H1 (cell line): ENCODE results near the gene NCAM1. TPM values are rescaled to one million over a fixed set of nuclear protein-coding genes. Genes with fewer than 3 reads are reported as not detected.

Source experiments
- CTCF ChIA-PET: fragments of 300-600 bp; sonication (Branson Sonifier 250); formaldehyde crosslinking; loops from one replicate; lab custom pipeline; 2021; ENCODE audit not compliant: partially characterized antibody; lab: Charles Lee
- POLR2A ChIA-PET: fragments of 300-600 bp; sonication (Branson Sonifier 250); formaldehyde crosslinking; loops from one replicate; lab custom pipeline; 2021; ENCODE audit warnings: inconsistent platforms; ENCODE audit not compliant: partially characterized antibody; lab: Charles Lee
- DNase-seq, 2 experiments: peaks; one replicate each; pipeline versions ENCODE4 v3.0.0 to v3.0.0-alpha.2; 2010 to 2022; ENCODE audit warnings: low spot score in 2 of 2, low read depth in 1 of 2, mixed read lengths in 1 of 2
- FAIRE-seq: peaks from 2 replicates; lab custom pipeline; 2011; peaks lifted over from hg19 to GRCh38; lab: Jason Lieb, UNC
- H2AFZ ChIP-seq: 2 replicates; pipeline ENCODE4 v1.8.1; 2012; ENCODE audit warnings: low read length, inconsistent platforms
- H2AK5ac ChIP-seq: 2 replicates; pipeline ENCODE4 v1.6.1; 2013; ENCODE audit warnings: low read depth, low read length
- H2BK120ac ChIP-seq: replicated peaks from 2 replicates; pipeline ENCODE3; 2013; ENCODE audit warnings: low read depth, low read length, inconsistent platforms
- H2BK12ac ChIP-seq: 2 replicates; pipeline ENCODE4 v1.6.1; 2013; ENCODE audit warnings: low read depth, low read length
- H2BK15ac ChIP-seq: 2 replicates; pipeline ENCODE4 v1.6.1; 2013; ENCODE audit warnings: low read length
- H2BK20ac ChIP-seq: 2 replicates; pipeline ENCODE4 v1.6.1; 2013; ENCODE audit warnings: low read length
- H2BK5ac ChIP-seq: 2 replicates; pipeline ENCODE4 v1.6.1; 2013; ENCODE audit warnings: low read depth, low read length
- H3K14ac ChIP-seq: 2 replicates; pipeline ENCODE4 v1.6.1; 2013; ENCODE audit warnings: inconsistent platforms; ENCODE audit not compliant: insufficient read length
- H3K18ac ChIP-seq: 2 replicates; pipeline ENCODE4 v1.6.1; 2013; ENCODE audit warnings: low read length; ENCODE audit errors: extremely low read depth
- H3K23ac ChIP-seq: 2 replicates; pipeline ENCODE4 v1.6.1; 2013; ENCODE audit warnings: inconsistent platforms; ENCODE audit not compliant: insufficient read length
- H3K23me2 ChIP-seq: 2 replicates; pipeline ENCODE4 v1.6.1; 2013; ENCODE audit warnings: low read depth, low read length
- H3K27ac ChIP-seq: 2 replicates; pipeline ENCODE4 v1.6.1; 2011; ENCODE audit warnings: low read depth, low read length, inconsistent platforms
- H3K27me3 ChIP-seq, 4 experiments: replicated peaks in 1 of 4; 1 replicate in 1 of 4; 2 replicates in 3 of 4; pipeline versions ENCODE4 v1.6.1 to v1.8.1; 2011 to 2013; ENCODE audit warnings: low read length in 3 of 4, mild to moderate bottlenecking in 3 of 4, inconsistent platforms in 2 of 4, mixed read lengths in 2 of 4, moderate library complexity in 1 of 4; ENCODE audit not compliant: control insufficient read depth in 3 of 4, insufficient read depth in 3 of 4; ENCODE audit errors: extremely low read depth in 1 of 4
- H3K36me3 ChIP-seq, 4 experiments: 2 replicates each; pipeline versions ENCODE4 v1.6.1 to v1.8.1; 2011 to 2013; ENCODE audit warnings: mild to moderate bottlenecking in 4 of 4, low read length in 3 of 4, moderate library complexity in 2 of 4, control low read depth in 1 of 4, inconsistent platforms in 1 of 4; ENCODE audit not compliant: insufficient read depth in 4 of 4, control insufficient read depth in 2 of 4
- H3K4ac ChIP-seq: replicated peaks from 2 replicates; pipeline ENCODE3; 2013; ENCODE audit warnings: low read length, low read depth, mixed read lengths, inconsistent platforms; ENCODE audit not compliant: insufficient read length
- H3K4me1 ChIP-seq, 4 experiments: replicated peaks in 1 of 4; 1 replicate in 1 of 4; 2 replicates in 3 of 4; pipeline versions ENCODE4 v1.6.1 to v1.8.1; 2011 to 2013; ENCODE audit warnings: low read length in 3 of 4, inconsistent platforms in 2 of 4, mixed read lengths in 1 of 4; ENCODE audit not compliant: insufficient read depth in 4 of 4, control insufficient read depth in 3 of 4
- H3K4me2 ChIP-seq, 2 experiments: 2 replicates each; pipeline versions ENCODE4 v1.6.1 to v1.8.1; 2011 to 2013; ENCODE audit warnings: low read depth in 2 of 2, low read length in 2 of 2, control low read depth in 1 of 2, inconsistent platforms in 1 of 2, mild to moderate bottlenecking in 1 of 2; ENCODE audit not compliant: insufficient read depth in 1 of 2
- H3K4me3 ChIP-seq, 4 experiments: fragments of 200-600, 300-600 bp in 1 of 4; sonication (generic), shearing (Covaris generic), sonication (Bioruptor Twin) in 1 of 4; 2 replicates each; pipeline versions ENCODE4 v1.5.1 to v1.8.1; 2011 to 2016; ENCODE audit warnings: low read length in 4 of 4, low read depth in 3 of 4, control low read depth in 2 of 4, inconsistent platforms in 2 of 4, mild to moderate bottlenecking in 2 of 4, mixed read lengths in 1 of 4, moderate library complexity in 1 of 4; ENCODE audit not compliant: insufficient read depth in 2 of 4; ENCODE audit errors: extremely low read depth in 1 of 4
- H3K56ac ChIP-seq: replicated peaks from 2 replicates; pipeline ENCODE3; 2013; ENCODE audit warnings: low read depth, mild to moderate bottlenecking, mixed read lengths, low read length, inconsistent platforms; ENCODE audit not compliant: insufficient read length
- H3K79me1 ChIP-seq: 2 replicates; pipeline ENCODE4 v1.6.1; 2013; ENCODE audit warnings: low read depth, low read length, control low read depth
- H3K79me2 ChIP-seq, 2 experiments: 2 replicates each; pipeline versions ENCODE4 v1.6.1 to v1.8.1; 2012 to 2013; ENCODE audit warnings: low read length in 2 of 2, mild to moderate bottlenecking in 2 of 2, inconsistent platforms in 1 of 2; ENCODE audit not compliant: insufficient read depth in 2 of 2, control insufficient read depth in 1 of 2
- H3K9ac ChIP-seq, 4 experiments: replicated peaks in 1 of 4; 1 replicate in 1 of 4; 2 replicates in 3 of 4; pipeline versions ENCODE4 v1.6.1 to v1.8.1; 2011 to 2013; ENCODE audit warnings: low read depth in 3 of 4, low read length in 3 of 4, control low read depth in 2 of 4, mild to moderate bottlenecking in 2 of 4, moderate library complexity in 2 of 4, inconsistent platforms in 1 of 4; ENCODE audit errors: extremely low read depth in 1 of 4
- H3K9me3 ChIP-seq, 2 experiments: 2 replicates each; pipeline versions ENCODE4 v1.6.1 to v1.8.1; 2012 to 2013; ENCODE audit warnings: mild to moderate bottlenecking in 2 of 2, moderate library complexity in 2 of 2, control low read depth in 1 of 2, inconsistent platforms in 1 of 2, low read depth in 1 of 2, low read length in 1 of 2, mixed read lengths in 1 of 2; ENCODE audit not compliant: insufficient read depth in 2 of 2
- H4K20me1 ChIP-seq, 2 experiments: replicated peaks in 1 of 2; 2 replicates each; pipeline versions ENCODE3 to v1.8.1; 2011 to 2013; ENCODE audit warnings: inconsistent platforms in 2 of 2, low read length in 2 of 2, mild to moderate bottlenecking in 1 of 2; ENCODE audit not compliant: insufficient read depth in 2 of 2, control insufficient read depth in 1 of 2
- H4K5ac ChIP-seq: 2 replicates; pipeline ENCODE4 v1.6.1; 2013; ENCODE audit warnings: low read length, low read depth, mixed read lengths, inconsistent platforms; ENCODE audit not compliant: insufficient read length
- H4K8ac ChIP-seq: 2 replicates; pipeline ENCODE4 v1.8.0; 2013; ENCODE audit warnings: mild to moderate bottlenecking, moderate library complexity, low read length, inconsistent platforms; ENCODE audit not compliant: insufficient read depth; ENCODE audit errors: extremely low read depth
- H4K91ac ChIP-seq: replicated peaks from 2 replicates; pipeline ENCODE3; 2013; ENCODE audit warnings: low read length, mixed read lengths, inconsistent platforms; ENCODE audit not compliant: insufficient read length
- ATF3 ChIP-seq: IDR thresholded peaks from 2 replicates; pipeline ENCODE4 v1.6.1; 2011; ENCODE audit warnings: low read depth, mild to moderate bottlenecking, low read length; ENCODE audit not compliant: insufficient read depth
- BCL11A ChIP-seq, 2 experiments: IDR thresholded peaks; one replicate each; pipeline ENCODE4 v1.6.1; 2011; ENCODE audit warnings: low read depth in 2 of 2, low read length in 2 of 2, mild to moderate bottlenecking in 2 of 2
- CHD1 ChIP-seq: IDR thresholded peaks from 2 replicates; pipeline ENCODE4 v1.6.1; 2012; ENCODE audit warnings: low read depth, low read length, improper control_type of control experiment
- CREB1 ChIP-seq: IDR thresholded peaks from 2 replicates; pipeline ENCODE4 v1.6.1; 2012; ENCODE audit warnings: inconsistent platforms
- EGR1 ChIP-seq: IDR thresholded peaks from 2 replicates; pipeline ENCODE4 v1.6.1; 2011; ENCODE audit warnings: low read depth, low read length, borderline replicate concordance
- GABPA ChIP-seq: IDR thresholded peaks from 2 replicates; pipeline ENCODE4 v1.6.1; 2011; ENCODE audit warnings: mild to moderate bottlenecking, low read length, moderate library complexity, borderline replicate concordance; ENCODE audit not compliant: insufficient read depth
- HDAC2 ChIP-seq, 2 experiments: fragments of 300-600 bp in 1 of 2; sonication (generic) in 1 of 2; IDR thresholded peaks; 2 replicates each; pipeline ENCODE4 v1.6.1; 2011 to 2012; ENCODE audit warnings: low read depth in 2 of 2, low read length in 2 of 2, mild to moderate bottlenecking in 2 of 2, moderate library complexity in 2 of 2, borderline replicate concordance in 1 of 2, inconsistent platforms in 1 of 2
- NANOG ChIP-seq: IDR thresholded peaks from 2 replicates; pipeline ENCODE4 v1.6.1; 2011; ENCODE audit warnings: low read length, low read depth, mild to moderate bottlenecking, inconsistent platforms; ENCODE audit not compliant: insufficient read depth, poor library complexity, severe bottlenecking
- POLR2AphosphoS5 ChIP-seq: IDR thresholded peaks from 2 replicates; pipeline ENCODE4 v1.6.1; 2011; ENCODE audit warnings: low read depth, low read length
- RXRA ChIP-seq: IDR thresholded peaks from 2 replicates; pipeline ENCODE4 v1.6.1; 2011; ENCODE audit warnings: low read depth, mild to moderate bottlenecking, low read length, moderate library complexity; ENCODE audit not compliant: insufficient read depth
- SUZ12 ChIP-seq: fragments of 200-600 bp; sonication (generic); IDR thresholded peaks from 2 replicates; pipeline ENCODE4 v1.6.1; 2012; ENCODE audit warnings: mild to moderate bottlenecking, inconsistent platforms, low read length, moderate library complexity, mixed read lengths
- TEAD4 ChIP-seq: IDR thresholded peaks from 2 replicates; pipeline ENCODE4 v1.6.1; 2012; ENCODE audit warnings: low read depth, low read length, inconsistent platforms, mixed read lengths
- USF2 ChIP-seq: IDR thresholded peaks from 2 replicates; pipeline ENCODE4 v1.6.1; 2011; ENCODE audit warnings: low read length, improper control_type of control experiment
- WGBS, 2 experiments: shearing (Covaris generic) in 1 of 2; methylation state at CpG; one replicate each; pipeline versions ENCODE4 v1.1.6 to v1.1.7; 2013 to 2015; ENCODE audit warnings: low lambda C conversion rate in 2 of 2, mixed read lengths in 2 of 2, inconsistent platforms in 1 of 2, low coverage in 1 of 2, missing lambda C conversion rate in 1 of 2; ENCODE audit not compliant: insufficient replicate concordance in 2 of 2, insufficient coverage in 1 of 2, insufficient read length in 1 of 2; ENCODE audit errors: extremely low coverage in 1 of 2, missing lambda C conversion rate in 1 of 2; 5-methylcytosine and 5-hydroxymethylcytosine counted together
- polyA plus RNA-seq, 7 experiments: library from polyadenylated mRNA; depleted of rRNA in 3 of 7; stranded (reverse) in 5 of 7; unstranded in 2 of 7; fragments of >200 nt in 5 of 7; fragments of 200-250 nt in 2 of 7; gene quantifications; 1 replicate in 5 of 7; 2 replicates in 1 of 7; 4 replicates in 1 of 7; pipeline versions ENCODE4 v1.2.1 to v1.2.3, GENCODE V29; 2011 to 2013; ENCODE audit warnings: missing spikeins in 2 of 7, mixed read lengths in 2 of 7
- total RNA-seq: library from RNA; stranded (reverse); fragmentation: NEBNext Ultra II Directional; extraction: Animal tissue kit (Norgen Biotek cat#: 25700); gene quantifications from 2 replicates; pipeline ENCODE4 v1.2.1, GENCODE V29; 2021

The NCAM1 gene
- total and polyA plus RNA-seq, 2 of the 8 experiments (the other 6 are each of a cell fraction or from before 2014, with no cell fraction given): 3.1 to 4.3 TPM

GRCh38 chr11:113253406-113253805 lies 292.2 kb downstream of the NCAM1 start:
- H3K56ac ChIP-seq: no peak overlapping the region
- no peak overlapping the region for H2AK5ac ChIP-seq
- no peak overlapping the region for H2BK20ac ChIP-seq
- no peak overlapping the region for H2BK15ac ChIP-seq
- no peak overlapping the region for H3K4me3 ChIP-seq
- no peak overlapping the region for H3K18ac ChIP-seq
- no peaks in the 10 kb centered on the region for H4K20me1 ChIP-seq
- no peak overlapping the region for H3K9ac ChIP-seq
- no peaks in the 10 kb centered on the region for H3K27me3 ChIP-seq
- ChIA-PET POLR2A (no interaction called here), CTCF (no interaction called here)
- H2BK12ac ChIP-seq: no peak overlapping the region
- H2BK5ac ChIP-seq: no peak overlapping the region
- 88% methylated on average over 5 of the region's 5 CpGs; no CpG with 5 or more reads in 1 of the 2 experiments for WGBS, 2 experiments
- no peak overlapping the region for H3K4me2 ChIP-seq
- 0 out of 2 replicates have a peak, but pooled peaks cover 2% of the 10 kb centered on the region for H3K23me2 ChIP-seq
- H3K4ac ChIP-seq: no peak overlapping the region
- H3K79me2 ChIP-seq: no peaks in the 10 kb centered on the region
- H3K27ac ChIP-seq: no peak overlapping the region
- no peaks in the 10 kb centered on the region for H3K36me3 ChIP-seq
- no peak overlapping the region for H3K23ac ChIP-seq
- no peaks in the 10 kb centered on the region for H3K79me1 ChIP-seq
- H3K9me3 ChIP-seq: no peaks in the 10 kb centered on the region
- H4K91ac ChIP-seq: no peak overlapping the region
- DNase-seq: no peak
- no peak for FAIRE-seq
- no peak overlapping the region for H4K5ac ChIP-seq
- no peak overlapping the region for H2AFZ ChIP-seq
- H2BK120ac ChIP-seq: no peak overlapping the region
- peaks cover 0 to 9% (median 0%) of the 10 kb centered on the region in 4 experiments; a peak in 3 of 7 replicates for H3K4me1 ChIP-seq
- H3K14ac ChIP-seq: no peak overlapping the region
- H4K8ac ChIP-seq: no peak overlapping the region
- TF ChIP-seq CHD1 (no peak), RXRA (no peak), BCL11A (IDR thresholded peaks at IDR 0.05; ENCODE audit: low read depth in 2 of 2, low read length in 2 of 2) (no peak), SUZ12 (no peak), USF2 (no peak), CREB1 (no peak), ATF3 (no peak), HDAC2 (IDR thresholded peaks at IDR 0.05; ENCODE audit: borderline replicate concordance in 1 of 2, low read depth in 2 of 2, low read length in 2 of 2) (no peak), TEAD4 (no peak), EGR1 (no peak), GABPA (no peak), POLR2AphosphoS5 (no peak), NANOG (no peak)
